CD14-positive monocyte (primary cell): ENCODE results near the gene GAS6. TPM values are rescaled to one million over a fixed set of nuclear protein-coding genes. Genes with fewer than 3 reads are reported as not detected.

Experiments
- DNase-seq, 3 donors: peaks; one replicate each; pipeline ENCODE4 v3.0.0-alpha.2; 2011 to 2022
- H2AFZ ChIP-seq: 2 replicates; pipeline ENCODE4 v1.6.0; 2012; ENCODE audit warnings: mild to moderate bottlenecking, low read depth, low read length, inconsistent platforms; ENCODE audit not compliant: insufficient read depth, poor library complexity, severe bottlenecking
- H3K27ac ChIP-seq, 2 donors: 1 replicate in 1 of 2; 2 replicates in 1 of 2; pipeline ENCODE4 v1.5.1; 2012 to 2013; ENCODE audit warnings: low read length in 2 of 2, control low read depth in 1 of 2, inconsistent platforms in 1 of 2, low read depth in 1 of 2, mild to moderate bottlenecking in 1 of 2
- H3K27me3 ChIP-seq, 2 donors: one replicate each; pipeline versions ENCODE4 v1.6.0 to v1.6.1; 2011 to 2013; ENCODE audit warnings: low read length in 2 of 2; ENCODE audit not compliant: control insufficient read depth in 2 of 2, insufficient read depth in 2 of 2
- H3K36me3 ChIP-seq, 2 donors: replicated peaks in 1 of 2; 1 replicate in 1 of 2; 2 replicates in 1 of 2; pipeline versions ENCODE4 v1.5.1 to v1.6.1; 2012 to 2013; ENCODE audit warnings: low read length in 2 of 2, control low read depth in 1 of 2, inconsistent platforms in 1 of 2, mild to moderate bottlenecking in 1 of 2; ENCODE audit not compliant: insufficient read depth in 2 of 2, control insufficient read depth in 1 of 2
- H3K4me1 ChIP-seq, 2 donors: 1 replicate in 1 of 2; 2 replicates in 1 of 2; pipeline versions ENCODE4 v1.5.1 to v1.6.1; 2012 to 2013; ENCODE audit warnings: low read length in 2 of 2, control low read depth in 1 of 2, inconsistent platforms in 1 of 2, mild to moderate bottlenecking in 1 of 2, moderate library complexity in 1 of 2; ENCODE audit not compliant: insufficient read depth in 2 of 2, control insufficient read depth in 1 of 2
- H3K4me2 ChIP-seq: replicated peaks from 2 replicates; pipeline ENCODE3; 2012; ENCODE audit warnings: low read length, moderate library complexity, mild to moderate bottlenecking; ENCODE audit not compliant: poor library complexity, severe bottlenecking; ENCODE audit errors: extremely low read depth
- H3K4me3 ChIP-seq, 3 experiments: fragments of 200-600 bp in 1 of 3; sonication (generic) in 1 of 3; replicated peaks in 1 of 3; 1 replicate in 2 of 3; 2 replicates in 1 of 3; pipeline ENCODE4 v1.5.1; 2011 to 2013; ENCODE audit warnings: low read length in 3 of 3, mild to moderate bottlenecking in 3 of 3, control low read depth in 2 of 3, low read depth in 2 of 3, inconsistent platforms in 1 of 3, moderate library complexity in 1 of 3
- H3K79me2 ChIP-seq: 2 replicates; pipeline ENCODE4 v1.6.0; 2012; ENCODE audit warnings: mild to moderate bottlenecking, control low read depth, inconsistent platforms, low read length, moderate library complexity; ENCODE audit not compliant: insufficient read depth
- H3K9ac ChIP-seq: 2 replicates; pipeline ENCODE4 v1.6.0; 2017; ENCODE audit warnings: low read length, mild to moderate bottlenecking; ENCODE audit not compliant: insufficient read depth, poor library complexity, severe bottlenecking
- H3K9me3 ChIP-seq, 2 donors: replicated peaks in 1 of 2; 1 replicate in 1 of 2; 2 replicates in 1 of 2; pipeline versions ENCODE4 v1.5.1 to v1.6.1; 2012 to 2013; ENCODE audit warnings: low read length in 2 of 2, control low read depth in 1 of 2; ENCODE audit not compliant: control insufficient read depth in 1 of 2, insufficient read depth in 1 of 2
- H4K20me1 ChIP-seq: 2 replicates; pipeline ENCODE4 v1.6.0; 2012; ENCODE audit warnings: mild to moderate bottlenecking, low read length, control low read depth, moderate library complexity; ENCODE audit not compliant: insufficient read depth
- H3K27ac Mint-ChIP-seq, 7 donors: one replicate each; pipeline ENCODE4 v1.8.0; 2020; ENCODE audit warnings: mild to moderate bottlenecking in 7 of 7, mixed read lengths in 7 of 7, moderate library complexity in 6 of 7, inconsistent platforms in 2 of 7
- H3K27me3 Mint-ChIP-seq, 3 donors: one replicate each; pipeline ENCODE4 v1.8.0; 2021 to 2022; ENCODE audit warnings: low read depth in 3 of 3, mild to moderate bottlenecking in 3 of 3, mixed read lengths in 3 of 3, moderate library complexity in 3 of 3, inconsistent platforms in 1 of 3
- H3K36me3 Mint-ChIP-seq, 2 donors: one replicate each; pipeline ENCODE4 v1.8.0; 2020; ENCODE audit warnings: mixed read lengths in 2 of 2, inconsistent platforms in 1 of 2, mild to moderate bottlenecking in 1 of 2
- H3K4me1 Mint-ChIP-seq: one replicate; pipeline ENCODE4 v1.8.0; 2020; ENCODE audit warnings: mild to moderate bottlenecking, mixed read lengths
- H3K4me3 Mint-ChIP-seq, 2 donors: one replicate each; pipeline ENCODE4 v1.8.0; 2020; ENCODE audit warnings: mild to moderate bottlenecking in 2 of 2, mixed read lengths in 2 of 2, moderate library complexity in 1 of 2
- H3K9me3 Mint-ChIP-seq, 7 donors: one replicate each; pipeline ENCODE4 v1.8.0; 2020 to 2022; ENCODE audit warnings: mixed read lengths in 7 of 7, mild to moderate bottlenecking in 6 of 7, moderate library complexity in 6 of 7, inconsistent platforms in 2 of 7
- CTCF ChIP-seq: fragments of 200-600 bp; IDR thresholded peaks from one replicate; pipeline ENCODE4 v1.8.0; 2022; ENCODE audit warnings: antibody characterized with exemption, mild to moderate bottlenecking
- WGBS: methylation state at CpG from one replicate; pipeline ENCODE4 v1.1.5; 2013; ENCODE audit warnings: missing lambda C conversion rate; ENCODE audit not compliant: insufficient coverage; 5-methylcytosine and 5-hydroxymethylcytosine counted together
- intact Hi-C, 2 donors: fragments of 100-400 bp; cut with micrococcal nuclease; formaldehyde crosslinking; loops; one replicate each; pipeline versions ENCODE4 v1.15.0 to v1.15.1; 2023
- polyA plus RNA-seq, 3 donors: library from polyadenylated mRNA; depleted of rRNA in 1 of 3; unstranded in 2 of 3; stranded (reverse) in 1 of 3; fragments of 300-500 nt in 2 of 3; fragments of >200 nt in 1 of 3; fragmentation: Illumina TruSeq in 2 of 3; gene quantifications; 1 replicate in 2 of 3; 2 replicates in 1 of 3; pipeline ENCODE4 v1.2.3, GENCODE V29; 2012 to 2021

GAS6 gene
- polyA plus RNA-seq, 3 donors = 1.8 to 7.5 (median 1.9) TPM

DNA sequence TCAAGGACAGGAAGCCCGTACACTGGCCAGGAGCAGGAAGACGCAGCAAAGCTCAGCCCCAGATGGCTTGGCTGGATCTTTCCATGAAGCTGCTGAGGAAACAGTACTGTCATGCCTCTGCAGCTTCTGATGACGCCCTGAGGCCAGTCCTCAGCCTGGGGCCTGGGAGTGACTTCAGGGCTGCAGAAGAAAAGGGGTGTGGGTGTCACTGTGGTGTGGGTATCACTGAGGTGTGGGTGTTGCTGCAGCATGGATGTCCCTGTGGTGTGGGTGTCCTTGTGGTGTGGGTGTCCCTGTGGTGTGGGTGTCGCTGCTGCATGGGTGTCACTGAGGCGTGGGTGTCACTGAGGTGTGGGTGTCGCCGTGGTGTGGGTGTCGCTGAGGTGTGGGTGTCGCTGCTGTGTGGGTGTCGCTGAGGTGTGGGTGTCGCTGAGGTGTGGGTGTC, 12.0 kb upstream of the GAS6 start:
- H3K27ac ChIP-seq = no peak overlapping the region
- no peak overlapping the region for H3K4me3 ChIP-seq
- Mint-ChIP-seq H3K27me3 (peaks cover 2 to 31% (median 18%) of the 10 kb centered on the region in 3 donors), H3K4me1 (no peaks in the 10 kb centered on the region), H3K9me3 (peaks cover 0 to 18% (median 7%) of the 10 kb centered on the region in 7 donors), H3K4me3 (no peak overlapping the region), H3K27ac (no peak overlapping the region), H3K36me3 (no peaks in the 10 kb centered on the region)
- no peaks in the 10 kb centered on the region for H4K20me1 ChIP-seq
- H3K79me2 ChIP-seq = no peaks in the 10 kb centered on the region
- no peaks in the 10 kb centered on the region for H3K36me3 ChIP-seq
- intact Hi-C loops = no loop called here
- H3K27me3 ChIP-seq = peaks cover 0 to 10% of the 10 kb centered on the region in 2 donors
- DNase-seq = no peak
- no peak overlapping the region for H3K9ac ChIP-seq
- H3K9me3 ChIP-seq = peaks cover 0 to 26% of the 10 kb centered on the region in 2 donors
- 70% methylated on average over 9 of the region's 11 CpGs for WGBS
- no peak overlapping the region for H3K4me2 ChIP-seq
- no peak overlapping the region for H2AFZ ChIP-seq
- no peaks in the 10 kb centered on the region for H3K4me1 ChIP-seq
- TF ChIP-seq CTCF = no peak

- Histone ChIP-seq H3K36me3 (no peaks in the 10 kb centered on the region), H3K9ac (no peak overlapping the region), H4K20me1 (no peaks in the 10 kb centered on the region), H2AFZ (no peak overlapping the region), H3K27ac (no peak overlapping the region), H3K79me2 (no peaks in the 10 kb centered on the region), H3K4me1 (no peaks in the 10 kb centered on the region), H3K4me2 (no peak overlapping the region), H3K4me3 (no peak overlapping the region), H3K9me3 (peaks cover 0 to 26% of the 10 kb centered on the region in 2 donors), H3K27me3 (peaks cover 0 to 10% of the 10 kb centered on the region in 2 donors)
- H3K9me3 Mint-ChIP-seq = peaks cover 0 to 18% (median 7%) of the 10 kb centered on the region in 7 donors
- H3K4me1 Mint-ChIP-seq = no peaks in the 10 kb centered on the region
- no peak for TF ChIP-seq CTCF
- peaks cover 3 to 32% (median 20%) of the 10 kb centered on the region in 3 donors for H3K27me3 Mint-ChIP-seq
- H3K36me3 Mint-ChIP-seq = no peaks in the 10 kb centered on the region
- DNase-seq = no peak
- H3K4me3 Mint-ChIP-seq = no peak overlapping the region
- no peak overlapping the region for H3K27ac Mint-ChIP-seq
- WGBS = 97% methylated on average over 8 of the region's 8 CpGs
- intact Hi-C loops = no loop called here
These were observed 11.5 kb upstream of the GAS6 start for GRCh38 chr13:113875429-113875815.
